Globus pallidus (tissue), 1 donor: Measurements from ENCODE around the gene COBL.
A peak's percentile ranks its signal among the peaks of the same experiment; 100 is the strongest.

Experiments
- DNase-seq: peaks from one replicate; pipeline ENCODE4 v3.0.0-alpha.2; 2015; ENCODE audit warnings: low spot score

COBL gene, protein sequence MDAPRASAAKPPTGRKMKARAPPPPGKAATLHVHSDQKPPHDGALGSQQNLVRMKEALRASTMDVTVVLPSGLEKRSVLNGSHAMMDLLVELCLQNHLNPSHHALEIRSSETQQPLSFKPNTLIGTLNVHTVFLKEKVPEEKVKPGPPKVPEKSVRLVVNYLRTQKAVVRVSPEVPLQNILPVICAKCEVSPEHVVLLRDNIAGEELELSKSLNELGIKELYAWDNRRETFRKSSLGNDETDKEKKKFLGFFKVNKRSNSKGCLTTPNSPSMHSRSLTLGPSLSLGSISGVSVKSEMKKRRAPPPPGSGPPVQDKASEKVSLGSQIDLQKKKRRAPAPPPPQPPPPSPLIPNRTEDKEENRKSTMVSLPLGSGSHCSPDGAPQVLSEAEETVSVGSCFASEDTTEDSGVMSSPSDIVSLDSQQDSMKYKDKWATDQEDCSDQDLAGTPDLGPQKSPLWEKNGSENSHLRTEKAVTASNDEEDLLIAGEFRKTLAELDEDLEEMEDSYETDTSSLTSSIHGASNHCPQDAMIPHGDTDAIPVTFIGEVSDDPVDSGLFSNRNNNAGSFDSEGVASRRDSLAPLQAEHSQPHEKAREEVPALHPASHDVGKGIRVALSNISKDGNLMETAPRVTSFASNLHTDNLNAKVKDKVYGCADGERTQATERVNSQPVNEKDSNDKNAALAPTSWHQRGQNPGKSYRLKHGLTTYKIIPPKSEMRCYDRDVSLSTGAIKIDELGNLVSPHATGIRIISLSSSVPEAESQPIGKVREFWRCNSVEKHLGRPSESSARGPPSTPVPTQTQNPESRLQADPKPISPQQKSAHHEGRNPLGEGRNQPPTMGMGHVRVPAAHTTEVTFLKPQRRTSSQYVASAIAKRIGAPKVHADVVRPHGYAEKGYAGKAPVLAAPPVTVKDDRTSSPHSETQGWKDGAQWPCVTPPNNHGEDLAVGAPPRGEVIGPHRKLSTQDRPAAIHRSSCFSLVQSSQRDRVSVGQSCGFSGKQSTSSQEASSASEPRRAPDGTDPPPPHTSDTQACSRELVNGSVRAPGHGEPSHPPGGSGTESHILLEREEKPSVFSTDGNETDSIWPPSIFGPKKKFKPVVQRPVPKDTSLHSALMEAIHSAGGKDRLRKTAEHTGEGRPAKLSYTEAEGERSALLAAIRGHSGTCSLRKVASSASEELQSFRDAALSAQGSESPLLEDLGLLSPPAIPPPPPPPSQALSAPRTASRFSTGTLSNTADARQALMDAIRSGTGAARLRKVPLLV

GRCh38 chr7:51316666-51317581, at the start of gene COBL:
Gene COBL (minus strand): TSS chr7:51316809. CDS start chr7:51316633, 176 bp downstream.
- peak; percentile 36 for DNase-seq

- DNase-seq, result no peak
These were observed 49.6 kb upstream of the COBL start for GRCh38 chr7:51366172-51366728.

DNA sequence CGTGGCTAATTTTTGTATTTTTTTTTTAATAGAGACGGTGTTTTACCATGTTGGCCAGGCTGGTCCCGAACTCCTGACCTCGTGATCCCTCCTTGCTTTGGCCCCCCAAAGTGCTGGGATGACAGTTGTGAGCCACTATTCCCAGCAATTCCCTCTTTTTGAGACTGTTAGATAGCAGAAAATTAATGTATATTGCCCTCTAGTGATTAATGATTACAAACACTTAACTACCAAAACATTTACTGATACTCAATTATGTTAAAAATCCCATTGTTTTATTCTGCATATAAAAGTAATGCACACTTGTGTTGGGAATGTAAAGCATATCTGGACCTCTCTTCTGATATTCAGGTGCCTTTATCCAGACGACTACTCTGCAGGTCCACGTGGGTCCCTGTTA, 41.2 kb upstream of the COBL start:
- peak; percentile 41 for DNase-seq

DNA sequence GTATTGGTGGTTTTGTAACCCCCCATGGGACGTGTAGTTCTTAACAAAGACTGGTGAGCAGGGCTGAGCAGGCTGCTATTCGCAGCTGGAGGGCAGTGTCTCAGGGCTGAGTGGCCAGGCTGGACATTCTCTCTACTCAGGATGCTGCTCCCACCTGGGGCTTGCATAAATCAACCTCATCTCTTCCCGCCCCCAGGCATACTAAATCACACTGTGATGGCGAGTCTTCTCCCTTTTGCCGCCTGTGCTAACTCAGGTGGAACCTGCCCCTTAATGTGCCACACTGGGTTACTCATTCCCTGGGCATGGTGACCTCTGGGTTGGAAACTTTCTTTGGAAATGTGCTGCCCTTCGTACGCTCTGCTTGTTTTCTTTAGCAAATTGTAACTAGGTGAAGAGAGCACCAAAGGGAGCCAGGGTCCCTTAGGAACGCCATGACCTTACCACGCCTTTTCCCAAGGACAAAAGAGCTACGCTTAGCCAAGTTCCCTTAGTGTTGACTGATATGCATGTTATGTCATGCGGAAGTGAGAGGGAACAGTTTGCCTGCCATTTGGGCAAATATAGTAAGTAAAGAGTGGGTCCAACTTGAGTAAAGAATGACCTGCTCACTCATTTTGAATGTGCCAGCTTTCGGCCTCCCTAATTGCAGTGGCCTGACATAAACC, 40.4 kb upstream of the COBL start:
- DNase-seq, result no peak

- no peak for DNase-seq
These were observed 38.3 kb upstream of the COBL start for GRCh38 chr7:51354897-51355296.

DNA sequence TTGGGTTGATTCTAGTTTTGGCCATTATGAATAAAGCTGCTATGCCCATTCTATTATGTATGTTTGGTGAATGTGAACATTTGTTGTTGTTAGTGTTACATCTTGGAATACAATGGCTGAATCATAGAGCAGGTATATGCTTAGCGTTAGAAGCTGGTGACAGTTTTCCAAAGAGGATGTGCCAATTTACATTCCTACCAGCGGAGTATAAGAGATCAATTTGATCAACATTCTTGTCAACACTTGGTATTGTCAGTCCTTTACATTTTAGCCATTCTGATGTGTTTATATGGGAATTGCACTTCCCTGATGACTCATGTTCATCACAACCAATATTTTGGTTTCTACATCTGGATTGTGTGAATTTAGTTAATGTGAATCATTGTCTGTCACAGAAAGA, 37.8 kb upstream of the COBL start:
- DNase-seq, result no peak

DNA sequence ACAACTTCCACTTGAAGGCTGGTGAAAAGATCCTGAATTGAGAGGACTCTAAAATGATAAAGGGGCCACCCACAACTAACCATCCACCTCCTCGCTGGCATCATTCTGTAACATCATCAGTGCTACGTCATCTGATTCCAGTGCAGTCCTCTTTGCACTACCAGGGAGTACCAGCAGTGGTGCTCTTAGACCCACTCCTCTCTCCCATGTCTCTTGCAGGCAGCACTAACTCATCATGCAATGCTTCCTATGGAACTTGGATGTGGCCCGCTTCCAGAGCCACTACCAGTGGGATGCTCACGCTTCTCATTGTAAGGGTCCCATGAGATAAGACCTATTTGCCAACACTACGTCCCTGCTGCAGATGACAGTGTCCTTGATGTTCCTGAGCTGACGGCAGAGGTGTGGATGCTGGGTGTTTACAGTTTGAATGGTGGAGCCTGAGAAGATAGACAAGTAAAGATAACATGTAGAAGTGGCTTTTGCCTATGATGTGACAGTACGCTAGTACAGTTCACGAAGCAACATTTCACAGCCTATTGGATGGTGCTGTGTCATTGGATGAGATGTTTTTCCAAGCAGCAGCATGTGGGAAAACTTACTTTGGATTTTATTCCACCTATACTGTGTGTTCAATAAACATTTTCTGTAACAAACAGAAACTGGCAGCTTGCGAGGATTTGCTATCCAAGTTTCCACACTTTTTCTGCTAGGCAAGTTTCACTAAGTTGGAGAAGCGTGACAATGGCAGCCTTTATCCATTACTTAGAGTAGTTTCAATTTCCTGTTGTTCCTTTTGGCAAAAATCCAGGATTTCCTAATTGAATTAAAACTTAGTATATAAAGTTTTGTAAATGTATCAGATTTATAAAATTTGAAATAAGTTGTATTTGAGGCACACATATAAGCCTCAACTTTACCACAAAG, 35.8 kb upstream of the COBL start:
- peak; percentile 29 for DNase-seq

GRCh38 chr7:51351661-51352060, 35.1 kb upstream of the COBL start:
- no peak for DNase-seq

DNA sequence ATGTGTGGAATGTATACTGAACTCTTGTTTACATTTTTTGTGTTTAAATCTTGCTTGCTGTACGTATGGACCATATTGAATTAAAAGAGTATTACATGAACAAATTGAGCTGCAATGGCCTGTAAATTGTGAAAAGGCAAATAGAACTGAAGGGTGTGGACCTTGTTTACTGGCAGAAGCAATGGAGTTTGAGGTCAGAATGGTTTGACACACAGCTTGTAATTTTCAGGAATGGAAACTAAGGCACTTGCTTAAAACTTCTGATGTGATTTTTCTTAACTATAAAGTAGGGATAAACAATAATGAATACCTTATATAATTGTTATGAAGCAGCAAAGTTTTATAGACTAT, 33.9 kb upstream of the COBL start:
- no peak for DNase-seq

GRCh38 chr7:51349820-51350545, 33.4 kb upstream of the COBL start:
- DNase-seq, result no peak

- no peak for DNase-seq
These were observed 29.5 kb upstream of the COBL start for GRCh38 chr7:51346126-51346525.

DNA sequence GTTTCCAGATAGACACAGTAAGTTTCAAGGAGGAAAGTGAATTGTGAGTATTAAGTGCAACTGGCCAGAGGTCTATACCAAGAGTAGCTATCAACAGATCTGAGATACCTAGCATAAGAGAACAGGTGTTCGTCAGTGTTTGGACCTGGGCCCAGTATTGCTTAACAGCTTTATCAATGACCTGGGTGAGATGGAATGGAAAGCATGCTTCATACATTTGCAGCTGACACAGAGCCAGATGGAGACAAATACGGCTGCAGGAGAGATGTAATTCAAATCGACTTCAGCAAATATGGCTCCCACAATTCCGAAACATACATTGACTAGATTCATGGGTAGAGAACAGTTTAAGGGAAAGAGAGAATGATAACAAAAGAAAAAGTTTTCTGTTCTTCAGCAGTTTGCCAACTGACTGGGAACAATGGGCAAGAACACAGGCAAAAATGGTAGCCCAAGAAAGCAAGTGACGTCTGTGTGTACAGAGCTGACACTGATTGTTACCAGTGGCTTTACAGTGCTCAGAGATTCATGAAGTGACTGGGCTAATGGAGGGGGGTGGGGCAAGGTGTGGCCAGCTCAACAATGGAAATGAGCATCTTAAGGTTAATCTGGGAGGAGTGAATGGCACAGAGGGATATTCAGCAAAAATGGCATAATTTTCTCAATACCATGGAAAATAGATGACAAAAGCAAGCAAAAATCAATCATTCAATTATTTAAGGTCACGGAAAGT, 28.0 kb upstream of the COBL start:
- no peak for DNase-seq

- DNase-seq, result no peak
These were observed 24.3 kb upstream of the COBL start for GRCh38 chr7:51340936-51341335.

DNA sequence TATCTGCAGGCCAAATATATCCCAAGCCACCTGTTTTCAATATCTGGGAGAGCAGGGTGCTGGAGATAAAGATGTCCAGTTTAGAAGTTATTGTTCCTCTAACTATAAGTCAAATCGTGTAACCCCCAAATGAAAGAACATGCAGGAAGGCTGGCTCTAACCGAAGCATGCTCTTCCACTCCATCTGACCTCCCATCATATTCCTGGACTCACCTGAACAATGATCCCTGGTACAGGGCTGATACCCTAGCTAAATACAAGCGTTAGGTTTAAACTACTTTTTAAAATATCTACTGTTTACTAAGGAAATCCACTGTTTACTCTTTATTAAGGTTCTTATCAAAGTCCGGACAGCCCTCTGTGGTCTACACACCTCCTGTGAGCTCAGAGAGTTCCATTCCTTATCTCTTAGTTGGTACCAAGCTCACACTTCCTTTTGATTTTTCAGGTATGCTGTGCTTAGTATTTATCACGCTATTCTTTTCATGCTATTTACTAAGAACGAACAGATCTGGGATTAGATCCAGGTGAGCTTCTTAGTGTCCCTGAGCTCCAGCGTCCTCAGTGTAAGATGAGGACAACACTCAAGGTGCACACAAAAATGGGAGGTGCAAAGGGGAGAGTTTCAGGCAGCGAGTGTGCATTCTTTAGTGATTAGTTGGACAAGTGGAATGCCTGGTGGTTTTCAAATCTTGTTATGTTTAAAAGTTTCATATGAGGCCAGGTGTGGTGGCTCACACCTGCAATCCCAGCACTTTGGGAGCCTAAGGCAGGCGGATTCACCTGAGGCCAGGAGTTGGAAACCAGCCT, 23.6 kb upstream of the COBL start:
- DNase-seq, result no peak

- DNase-seq, result no peak
These were observed 18.4 kb upstream of the COBL start for GRCh38 chr7:51335057-51335456.

DNA sequence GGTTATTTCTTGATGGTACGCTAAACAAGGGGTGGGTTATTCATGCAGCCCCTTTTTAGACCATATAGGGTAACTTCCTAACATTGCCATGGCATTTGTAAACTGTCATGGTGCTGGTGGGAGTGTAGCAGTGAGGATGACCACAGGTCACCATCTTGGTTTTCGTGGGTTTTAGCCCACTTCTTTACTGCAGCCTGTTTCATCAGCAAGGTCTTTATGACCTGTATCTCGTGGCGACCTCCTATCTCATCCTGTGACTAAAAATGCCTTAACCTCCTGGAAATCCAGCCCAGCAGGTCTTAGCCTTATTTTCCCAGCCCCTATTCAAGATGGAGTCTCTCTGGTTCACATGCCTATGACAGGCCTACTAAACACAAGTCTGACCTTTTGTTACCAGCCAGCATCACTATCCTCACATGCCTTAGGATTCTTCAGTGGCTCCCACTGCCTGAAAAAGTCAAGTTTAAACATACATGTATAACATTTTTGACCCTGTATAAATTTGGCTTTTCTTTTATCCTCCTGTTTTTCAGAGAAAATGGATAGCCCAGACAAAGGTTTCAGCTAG, 13.2 kb upstream of the COBL start:
- no peak for DNase-seq

GRCh38 chr7:51328351-51328801, 11.8 kb upstream of the COBL start:
- no peak for DNase-seq
